GM18499 (cell line): Measurements from ENCODE around the gene PCDHA7.
"Not testable (repeated sequence)": the region's sequence is repeated elsewhere in the genome, so short reads cannot be mapped to it uniquely, and the experiment has no call there.

ENCODE experiments used
- ATAC-seq: cut with Tn5 transposase; IDR thresholded peaks from one replicate; pipeline ENCODE4 v1.9.1; 2021; ENCODE audit warnings: moderate number of reproducible peaks; ENCODE audit not compliant: insufficient read depth, unreplicated experiment

Gene PCDHA7

DNA sequence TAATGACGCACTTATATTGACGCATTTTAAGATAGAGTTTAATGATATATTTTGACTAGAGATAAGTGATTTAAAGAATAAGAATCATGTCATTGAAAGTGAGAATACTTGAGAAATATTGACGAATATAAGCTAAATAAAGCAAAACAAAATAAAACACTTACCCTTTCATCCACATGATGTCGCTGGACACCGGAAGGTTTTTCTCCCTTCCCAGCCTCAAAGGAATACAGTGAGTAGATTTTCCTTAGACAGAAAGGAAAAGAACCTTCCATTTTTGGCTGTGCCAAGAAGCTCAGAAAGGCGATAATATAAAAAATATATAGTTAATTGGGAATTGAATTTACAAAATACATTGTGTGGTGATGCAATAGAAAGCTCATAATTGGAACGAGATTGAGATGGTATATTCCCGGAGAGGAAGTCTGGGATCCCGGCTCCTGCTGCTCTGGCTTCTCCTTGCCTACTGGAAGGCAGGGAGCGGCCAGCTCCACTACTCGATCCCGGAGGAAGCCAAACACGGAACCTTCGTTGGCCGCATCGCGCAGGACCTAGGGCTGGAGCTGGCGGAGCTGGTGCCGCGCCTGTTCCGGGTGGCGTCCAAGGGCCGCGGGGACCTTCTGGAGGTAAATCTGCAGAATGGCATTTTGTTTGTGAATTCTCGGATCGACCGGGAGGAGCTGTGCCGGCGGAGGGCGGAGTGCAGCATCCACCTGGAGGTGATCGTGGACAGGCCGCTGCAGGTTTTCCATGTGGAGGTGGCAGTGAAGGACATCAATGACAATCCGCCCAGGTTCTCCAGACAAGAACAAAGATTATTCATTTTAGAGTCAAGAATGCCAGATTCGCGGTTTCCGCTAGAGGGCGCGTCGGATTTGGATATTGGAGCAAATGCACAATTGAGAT is 12.4 kb upstream of the PCDHA7 start, which contains the start of gene PCDHA5:
Gene PCDHA5, plus strand, starts transcription at position 239 of the 906 bp plus-strand sequence.
- ATAC-seq, result no peak

GRCh38 chr5:140822281-140822629 is 11.8 kb upstream of the PCDHA7 start:
- ATAC-seq, result no peak

GRCh38 chr5:140822969-140823368 is 11.1 kb upstream of the PCDHA7 start:
- not testable (repeated sequence) for ATAC-seq

- no peak for ATAC-seq
Observed at GRCh38 chr5:140823475-140823874, 10.6 kb upstream of the PCDHA7 start.

DNA sequence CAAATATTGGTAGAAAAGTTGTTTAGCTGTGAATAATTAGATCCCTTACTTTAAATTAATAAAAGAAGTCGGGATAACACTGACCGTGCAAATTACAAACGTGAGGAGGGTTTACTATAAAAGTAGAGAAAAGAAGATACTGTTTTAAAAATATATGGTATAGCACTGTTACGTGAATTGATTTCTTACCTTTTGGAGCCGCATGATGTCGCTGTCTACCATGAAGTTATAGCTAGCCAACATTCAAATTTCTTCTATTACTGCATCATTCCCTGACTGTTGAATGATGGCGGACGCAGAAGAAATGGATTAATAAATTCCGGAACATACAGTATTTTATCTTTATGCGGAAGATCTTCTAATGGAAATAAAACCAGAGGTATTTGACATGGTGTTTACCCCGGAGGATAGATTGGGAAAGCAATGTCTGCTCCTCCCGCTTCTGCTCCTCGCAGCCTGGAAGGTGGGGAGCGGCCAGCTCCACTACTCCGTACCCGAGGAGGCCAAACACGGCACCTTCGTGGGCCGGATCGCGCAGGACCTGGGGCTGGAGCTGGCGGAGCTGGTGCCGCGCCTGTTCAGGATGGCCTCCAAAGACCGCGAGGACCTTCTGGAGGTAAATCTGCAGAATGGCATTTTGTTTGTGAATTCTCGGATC is 6.2 kb upstream of the PCDHA7 start, which contains the start of gene PCDHA6:
Gene PCDHA6, plus strand, starts transcription at position 257 of the 658 bp plus-strand sequence. Its CDS starts 132 bp downstream, at position 389.
- ATAC-seq, result no peak

DNA sequence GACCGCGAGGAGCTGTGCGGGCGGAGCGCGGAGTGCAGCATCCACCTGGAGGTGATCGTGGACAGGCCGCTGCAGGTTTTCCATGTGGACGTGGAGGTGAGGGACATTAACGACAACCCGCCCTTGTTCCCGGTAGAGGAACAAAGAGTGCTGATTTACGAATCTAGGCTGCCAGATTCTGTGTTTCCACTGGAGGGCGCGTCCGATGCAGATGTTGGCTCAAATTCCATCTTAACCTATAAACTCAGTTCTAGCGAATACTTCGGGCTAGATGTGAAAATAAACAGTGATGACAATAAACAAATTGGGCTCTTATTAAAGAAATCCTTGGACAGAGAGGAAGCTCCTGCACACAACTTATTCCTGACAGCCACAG is 5.7 kb upstream of the PCDHA7 start:
- no peak for ATAC-seq

GRCh38 chr5:140829511-140830501 is 4.3 kb upstream of the PCDHA7 start:
- ATAC-seq, result not testable (repeated sequence)

- not testable (repeated sequence) for ATAC-seq
Observed at GRCh38 chr5:140834439-140835008, 455 bp downstream of the PCDHA7 start.

DNA sequence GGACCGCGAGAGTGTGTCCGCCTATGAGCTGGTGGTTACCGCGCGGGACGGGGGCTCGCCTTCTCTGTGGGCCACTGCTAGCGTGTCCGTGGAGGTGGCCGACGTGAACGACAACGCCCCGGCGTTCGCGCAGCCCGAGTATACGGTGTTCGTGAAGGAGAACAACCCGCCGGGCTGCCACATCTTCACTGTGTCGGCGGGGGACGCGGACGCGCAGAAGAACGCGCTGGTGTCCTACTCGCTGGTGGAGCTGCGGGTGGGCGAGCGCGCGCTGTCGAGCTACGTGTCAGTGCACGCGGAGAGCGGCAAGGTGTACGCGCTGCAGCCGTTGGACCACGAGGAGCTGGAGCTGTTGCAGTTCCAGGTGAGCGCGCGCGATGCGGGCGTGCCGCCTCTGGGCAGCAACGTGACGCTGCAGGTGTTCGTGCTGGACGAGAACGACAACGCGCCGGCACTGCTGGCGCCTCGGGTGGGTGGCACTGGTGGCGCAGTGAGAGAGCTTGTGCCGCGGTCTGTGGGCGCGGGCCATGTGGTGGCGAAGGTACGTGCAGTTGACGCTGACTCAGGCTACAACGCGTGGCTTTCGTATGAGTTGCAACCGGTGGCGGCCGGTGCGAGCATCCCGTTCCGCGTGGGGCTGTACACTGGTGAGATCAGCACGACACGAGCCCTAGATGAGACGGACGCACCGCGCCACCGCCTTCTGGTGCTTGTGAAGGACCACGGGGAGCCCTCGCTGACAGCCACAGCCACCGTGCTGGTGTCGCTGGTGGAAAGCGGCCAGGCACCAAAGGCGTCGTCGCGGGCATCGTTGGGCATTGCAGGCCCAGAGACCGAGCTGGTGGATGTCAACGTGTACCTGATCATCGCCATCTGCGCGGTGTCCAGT is 1.8 kb downstream of the PCDHA7 start:
- no peak for ATAC-seq

DNA sequence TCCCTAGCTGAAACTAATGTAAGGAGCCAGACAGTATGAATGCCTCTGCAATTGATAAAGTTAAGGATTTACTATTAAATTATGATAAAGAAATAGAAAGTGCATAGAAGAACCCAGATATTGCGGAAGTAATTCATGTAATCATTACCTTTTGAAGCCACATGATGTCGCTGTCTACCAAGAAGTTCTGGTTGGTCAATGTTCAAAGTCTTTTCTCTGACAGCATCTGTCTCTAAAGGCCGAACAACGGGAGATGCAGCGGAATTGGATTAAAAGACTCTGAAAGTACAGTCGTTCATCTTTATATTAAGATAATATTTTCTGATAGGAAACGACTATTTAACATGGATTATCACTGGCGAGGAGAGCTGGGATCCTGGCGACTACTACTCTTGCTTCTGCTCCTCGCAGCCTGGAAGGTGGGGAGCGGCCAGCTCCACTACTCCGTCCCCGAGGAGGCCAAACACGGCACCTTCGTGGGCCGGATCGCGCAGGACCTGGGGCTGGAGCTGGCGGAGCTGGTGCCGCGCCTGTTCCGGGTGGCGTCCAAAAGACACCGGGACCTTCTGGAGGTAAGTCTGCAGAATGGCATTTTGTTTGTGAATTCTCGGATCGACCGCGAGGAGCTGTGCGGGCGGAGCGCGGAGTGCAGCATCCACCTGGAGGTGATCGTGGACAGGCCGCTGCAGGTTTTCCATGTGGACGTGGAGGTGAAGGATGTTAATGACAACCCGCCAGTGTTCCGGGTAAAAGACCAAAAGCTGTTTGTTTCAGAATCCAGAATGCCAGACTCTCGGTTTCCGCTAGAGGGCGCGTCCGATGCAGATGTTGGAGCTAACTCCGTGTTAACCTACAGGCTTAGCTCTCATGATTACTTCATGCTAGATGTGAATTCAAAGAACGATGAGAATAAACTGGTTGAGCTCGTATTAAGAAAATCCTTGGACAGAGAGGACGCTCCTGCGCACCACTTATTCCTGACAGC is 7.2 kb downstream of the PCDHA7 start, which contains the start of gene PCDHA8:
Gene PCDHA8, plus strand, starts transcription at position 210 of the 985 bp plus-strand sequence. Its CDS starts 135 bp downstream, at position 345.
- no peak for ATAC-seq

- ATAC-seq, result no peak
Observed at GRCh38 chr5:140842798-140843733, 9.0 kb downstream of the PCDHA7 start.

DNA sequence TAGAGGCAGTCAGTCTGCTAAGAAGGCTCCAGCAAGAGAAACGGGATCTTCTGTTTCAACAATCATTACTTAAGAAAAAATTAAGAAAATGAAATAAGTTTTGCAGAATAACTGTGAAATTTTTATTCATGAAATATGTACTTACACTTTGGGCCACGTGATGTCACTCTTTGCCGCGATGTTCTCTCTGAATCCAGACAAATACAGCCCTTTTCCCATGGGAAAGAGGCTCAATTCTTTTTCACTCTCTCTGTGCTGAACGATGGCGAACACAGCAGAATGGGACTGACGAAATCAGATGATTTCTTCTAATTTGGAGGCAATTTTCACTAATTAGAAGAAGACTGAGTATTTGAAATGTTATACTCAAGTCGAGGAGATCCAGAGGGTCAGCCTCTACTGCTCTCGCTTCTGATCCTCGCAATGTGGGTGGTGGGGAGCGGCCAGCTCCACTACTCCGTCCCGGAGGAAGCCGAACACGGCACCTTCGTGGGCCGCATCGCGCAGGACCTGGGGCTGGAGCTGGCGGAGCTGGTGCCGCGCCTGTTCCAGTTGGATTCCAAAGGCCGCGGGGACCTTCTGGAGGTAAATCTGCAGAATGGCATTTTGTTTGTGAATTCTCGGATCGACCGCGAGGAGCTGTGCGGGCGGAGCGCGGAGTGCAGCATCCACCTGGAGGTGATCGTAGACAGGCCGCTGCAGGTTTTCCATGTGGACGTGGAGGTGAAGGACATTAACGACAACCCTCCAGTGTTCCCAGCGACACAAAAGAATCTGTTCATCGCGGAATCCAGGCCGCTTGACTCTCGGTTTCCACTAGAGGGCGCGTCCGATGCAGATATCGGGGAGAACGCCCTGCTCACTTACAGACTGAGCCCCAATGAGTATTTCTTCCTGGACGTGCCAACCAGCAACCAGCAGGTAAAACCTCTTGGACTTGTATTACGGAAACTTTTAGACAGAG is 14.4 kb downstream of the PCDHA7 start, which contains the start of gene PCDHA9:
Gene PCDHA9, plus strand, starts transcription at position 244 of the 964 bp plus-strand sequence. Its CDS starts 114 bp downstream, at position 358.
- not testable (repeated sequence) for ATAC-seq

GRCh38 chr5:140849831-140850634 is 16.0 kb downstream of the PCDHA7 start:
- ATAC-seq, result not testable (repeated sequence)
